GM23338 (cell line): ENCODE results near the gene PSORS1C2.

Source experiments
- CREB1 ChIP-seq: fragments of 250-450 bp; sonication (Bioruptor Pico); IDR thresholded peaks from 2 replicates; pipeline ENCODE4 v1.5.0; 2020; ENCODE audit warnings: low read depth, mild to moderate bottlenecking, moderate library complexity
- CTCF ChIP-seq, 2 experiments: fragments of 200-600 bp in 1 of 2; sonication (generic) in 1 of 2; conservative IDR thresholded peaks; 2 replicates each; pipeline versions ENCODE4 v1.5.1 to v1.6.1; 2016 to 2017; ENCODE audit warnings: antibody characterized with exemption in 2 of 2, low read depth in 2 of 2, mild to moderate bottlenecking in 2 of 2, moderate library complexity in 1 of 2
- ETS1 ChIP-seq: IDR thresholded peaks from 2 replicates; pipeline ENCODE4 v1.6.1; 2016; ENCODE audit warnings: antibody characterized with exemption
- EZH2 ChIP-seq: fragments of 200-600 bp; sonication (generic); IDR thresholded peaks from one replicate; pipeline ENCODE4 v1.8.0; 2017; ENCODE audit warnings: antibody characterized with exemption, mild to moderate bottlenecking, low read depth; ENCODE audit not compliant: unreplicated experiment
- EZH2phosphoT487 ChIP-seq: fragments of 200-600 bp; sonication (generic); IDR thresholded peaks from one replicate; pipeline ENCODE4 v1.8.1; 2018; ENCODE audit warnings: antibody characterized with exemption; ENCODE audit not compliant: unreplicated experiment
- JUNB ChIP-seq: IDR thresholded peaks from one replicate; pipeline ENCODE4 v1.6.1; 2016; ENCODE audit warnings: antibody characterized with exemption; ENCODE audit not compliant: unreplicated experiment
- NANOG ChIP-seq: IDR thresholded peaks from 2 replicates; pipeline ENCODE4 v1.6.1; 2016; ENCODE audit warnings: antibody characterized with exemption, borderline replicate concordance
- POLR2AphosphoS5 ChIP-seq: IDR thresholded peaks from 2 replicates; pipeline ENCODE4 v1.6.1; 2016; ENCODE audit warnings: antibody characterized with exemption, low read depth
- REST ChIP-seq: IDR thresholded peaks from one replicate; pipeline ENCODE4 v1.6.1; 2018; ENCODE audit warnings: antibody characterized with exemption; ENCODE audit not compliant: unreplicated experiment
- STAT1 ChIP-seq: IDR thresholded peaks from one replicate; pipeline ENCODE4 v1.6.1; 2016; ENCODE audit warnings: antibody characterized with exemption; ENCODE audit not compliant: unreplicated experiment
- ZNF114 ChIP-seq: fragments of 250-450 bp; sonication (Bioruptor Pico); IDR thresholded peaks from 2 replicates; pipeline ENCODE4 v1.5.0; 2020; ENCODE audit warnings: mild to moderate bottlenecking, moderate library complexity

GRCh38 chr6:31154436-31154835 lies 15.6 kb upstream of the PSORS1C2 start:
- TF ChIP-seq CTCF (conservative IDR thresholded peaks at IDR 0.05; ENCODE audit: low read depth in 2 of 2) (no peak), CREB1 (CRISPR knock-in tag) (no peak), EZH2 (no peak), ZNF114 (CRISPR knock-in tag) (no peak), JUNB (no peak), POLR2AphosphoS5 (no peak), REST (no peak), EZH2phosphoT487 (no peak), NANOG (no peak), ETS1 (no peak), STAT1 (no peak)
